GM15510 (cell line): Measurements from ENCODE around the gene RAP1GAP.

Source experiments
- POLR2A ChIP-seq: IDR thresholded peaks from 3 replicates; pipeline ENCODE4 v1.6.1; 2011; ENCODE audit warnings: borderline replicate concordance; ENCODE audit not compliant: insufficient read length; ENCODE audit errors: extremely low read depth

RAP1GAP gene

GRCh38 chr1:21605964-21606705 is 63.0 kb downstream of the RAP1GAP start:
- no peak for TF ChIP-seq POLR2A

DNA sequence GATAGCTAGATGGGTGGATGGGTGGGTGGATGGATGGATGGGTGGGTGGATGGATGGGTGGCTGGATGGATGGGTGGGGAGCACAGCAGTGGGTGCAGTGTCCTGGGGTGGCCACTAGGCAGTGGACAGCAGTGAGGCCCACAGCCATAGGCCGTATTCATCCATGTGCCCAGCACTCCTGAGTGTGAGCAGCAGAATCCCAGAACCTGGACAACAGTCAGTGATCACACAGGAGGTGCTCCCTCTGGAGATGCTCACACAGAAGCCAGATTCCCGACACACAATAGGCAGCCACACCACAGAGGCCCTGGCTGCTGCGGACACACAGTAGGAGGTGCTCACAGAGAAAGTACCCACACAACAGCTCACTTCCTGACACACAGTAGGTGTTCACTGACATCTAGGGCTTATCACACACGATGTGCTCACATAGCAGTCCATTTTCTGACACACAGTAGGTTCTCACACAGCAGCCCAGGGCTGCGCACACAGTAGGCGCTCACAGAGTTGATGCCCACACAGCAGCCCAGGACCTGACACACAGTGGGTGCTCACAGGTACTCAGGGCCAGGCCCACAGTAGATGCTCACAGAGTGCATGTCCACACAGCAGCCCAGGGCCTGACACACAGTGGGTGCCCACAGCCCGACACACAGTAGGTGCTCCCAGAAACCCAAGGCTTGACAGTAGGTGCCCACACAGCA is 64.0 kb downstream of the RAP1GAP start:
- TF ChIP-seq POLR2A = no peak

GRCh38 chr1:21604208-21604957 is 64.8 kb downstream of the RAP1GAP start:
- no peak for TF ChIP-seq POLR2A

DNA sequence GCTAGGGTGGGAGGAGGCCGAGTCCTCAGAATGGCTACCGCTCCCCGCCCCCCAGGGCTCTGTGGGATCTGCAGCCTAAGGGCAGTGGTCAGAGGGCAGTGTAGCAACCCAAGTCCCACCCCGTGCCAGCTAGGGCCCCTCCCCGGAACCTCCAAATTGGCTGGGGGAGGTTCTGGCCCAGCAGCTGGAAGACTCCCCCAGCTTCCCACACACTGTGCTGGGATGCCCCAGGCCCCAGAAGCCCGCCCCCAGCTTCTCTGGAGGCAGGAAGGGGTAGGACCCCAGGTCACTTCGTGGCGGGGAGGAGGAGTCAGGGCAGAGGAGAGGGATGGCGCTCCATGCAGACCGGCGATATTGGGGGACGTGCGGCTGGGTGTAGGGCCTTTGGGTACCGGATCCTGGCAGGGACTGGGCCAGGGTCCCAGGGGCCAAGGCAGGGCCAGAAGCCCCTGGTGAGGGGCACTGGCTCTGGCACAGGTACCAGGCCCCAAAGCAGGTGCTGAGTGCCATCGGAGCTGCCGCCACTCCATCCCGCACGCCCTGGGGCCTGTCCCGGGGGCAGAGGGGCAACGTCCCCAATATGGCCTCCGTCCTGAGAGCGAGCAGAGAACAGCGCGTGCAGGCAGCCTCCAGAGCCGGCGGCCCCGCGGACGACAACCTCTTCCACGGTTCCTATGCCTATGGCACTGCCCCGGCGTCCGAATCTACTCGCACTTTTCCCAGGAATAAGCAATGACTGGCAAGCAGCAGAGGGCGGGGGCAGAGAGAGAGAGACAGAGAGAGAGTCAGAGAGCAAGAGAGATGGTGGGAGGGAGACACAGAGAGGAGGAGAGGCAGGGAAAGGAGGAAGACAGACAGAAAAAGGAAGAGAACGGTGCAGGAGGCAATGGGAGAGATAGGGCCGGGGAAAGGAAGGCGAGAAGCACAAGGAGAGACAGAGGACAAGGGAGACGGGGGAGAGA is 65.7 kb downstream of the RAP1GAP start:
- no peak for TF ChIP-seq POLR2A

DNA sequence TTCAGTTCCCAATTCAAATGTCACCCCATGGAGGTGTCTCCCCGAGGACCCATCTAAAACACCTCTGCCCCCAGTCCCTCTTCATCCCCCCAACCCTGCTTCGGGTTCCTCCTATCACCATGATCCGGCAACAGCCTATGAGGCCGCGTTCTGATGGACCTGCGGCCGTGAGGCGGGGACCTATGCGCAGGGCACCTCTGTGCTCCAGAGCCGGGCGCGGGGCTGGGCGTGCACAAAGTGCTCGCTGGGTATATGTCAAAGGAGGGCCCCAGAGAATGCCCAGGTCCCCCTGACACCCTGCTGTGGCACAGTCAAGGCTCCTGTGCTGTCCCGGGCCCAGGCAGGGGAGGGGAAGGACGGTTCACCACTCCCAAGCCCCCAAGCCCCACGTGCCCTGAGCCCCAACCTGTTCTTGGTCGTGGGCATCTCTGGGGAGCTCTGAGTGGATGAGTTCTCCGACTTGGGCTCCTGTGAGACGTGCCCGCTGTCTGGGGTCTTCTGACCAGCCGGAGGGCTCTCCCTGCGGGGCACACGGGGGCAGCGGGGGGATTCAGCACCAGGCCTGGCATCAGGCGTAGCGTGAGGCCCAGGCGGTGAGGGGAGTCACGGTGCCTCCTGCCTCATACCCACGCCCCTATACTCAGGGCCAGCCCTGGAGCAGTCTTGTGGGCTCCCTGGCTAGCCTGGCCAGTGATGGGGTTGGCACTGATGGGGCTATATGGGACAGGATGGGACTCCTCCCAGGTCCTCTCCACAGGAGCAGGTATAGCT is 67.7 kb downstream of the RAP1GAP start:
- TF ChIP-seq POLR2A = no peak

- TF ChIP-seq POLR2A = no peak
Measured at GRCh38 chr1:21599402-21599801, 69.8 kb downstream of the RAP1GAP start.

DNA sequence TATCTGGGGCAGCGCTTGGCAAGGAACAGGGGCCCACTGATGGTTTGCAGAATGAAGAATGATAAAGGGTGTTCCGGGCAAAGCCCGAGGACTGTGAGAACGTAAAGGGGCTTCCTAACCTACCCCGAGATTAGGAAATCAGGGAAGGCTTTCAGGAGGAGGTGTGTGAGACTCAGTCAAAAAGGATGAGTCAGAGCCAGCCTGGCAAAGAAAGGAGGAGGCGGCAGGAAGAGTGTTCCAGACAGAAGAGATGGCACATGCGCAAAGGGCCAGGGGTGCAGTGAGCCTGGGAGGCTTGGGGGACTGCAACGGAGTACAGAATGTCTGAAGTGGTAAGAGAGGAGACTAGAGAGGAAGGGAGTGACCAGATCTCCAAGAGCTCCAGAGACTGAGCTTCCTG is 70.3 kb downstream of the RAP1GAP start:
- TF ChIP-seq POLR2A = no peak

DNA sequence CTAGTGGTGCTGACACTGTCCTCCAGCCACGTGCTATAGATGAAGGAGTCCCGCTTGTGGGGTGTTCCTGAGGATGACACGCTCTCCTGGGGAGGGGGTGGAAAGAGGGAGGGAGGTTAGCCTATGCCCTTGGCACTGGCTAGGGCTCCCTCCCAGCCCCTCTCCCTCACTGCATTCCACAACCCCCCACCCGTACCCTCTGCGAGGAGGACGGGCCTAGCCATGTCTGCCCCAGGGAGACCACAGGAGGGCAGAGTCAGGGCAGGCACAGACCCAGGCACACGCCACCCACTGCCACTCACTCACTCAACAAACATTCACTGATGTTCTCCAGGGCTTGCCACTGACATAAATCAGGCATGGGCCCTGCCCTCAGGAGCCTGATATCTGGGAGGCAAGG is 70.7 kb downstream of the RAP1GAP start:
- TF ChIP-seq POLR2A = no peak

DNA sequence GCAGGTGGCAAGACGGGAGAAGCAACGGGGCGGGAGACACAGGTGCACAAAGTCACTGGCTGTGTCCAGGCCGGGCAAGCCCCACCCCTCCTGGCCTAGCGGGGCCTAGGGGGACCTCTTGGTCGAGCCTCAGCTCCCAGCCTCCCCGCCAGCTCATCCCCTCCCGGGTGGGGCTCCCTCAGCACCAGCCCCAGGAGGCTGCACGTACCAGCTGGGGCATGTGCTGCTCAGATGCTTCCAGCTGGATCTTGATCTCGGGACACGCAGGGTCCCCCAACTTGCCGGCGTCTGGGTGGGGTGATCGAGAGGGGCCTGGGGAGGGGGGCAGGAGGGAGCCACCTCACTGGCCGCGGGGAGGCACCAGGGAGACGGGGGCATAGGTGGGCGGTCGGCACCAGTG is 71.4 kb downstream of the RAP1GAP start:
- TF ChIP-seq POLR2A = no peak

DNA sequence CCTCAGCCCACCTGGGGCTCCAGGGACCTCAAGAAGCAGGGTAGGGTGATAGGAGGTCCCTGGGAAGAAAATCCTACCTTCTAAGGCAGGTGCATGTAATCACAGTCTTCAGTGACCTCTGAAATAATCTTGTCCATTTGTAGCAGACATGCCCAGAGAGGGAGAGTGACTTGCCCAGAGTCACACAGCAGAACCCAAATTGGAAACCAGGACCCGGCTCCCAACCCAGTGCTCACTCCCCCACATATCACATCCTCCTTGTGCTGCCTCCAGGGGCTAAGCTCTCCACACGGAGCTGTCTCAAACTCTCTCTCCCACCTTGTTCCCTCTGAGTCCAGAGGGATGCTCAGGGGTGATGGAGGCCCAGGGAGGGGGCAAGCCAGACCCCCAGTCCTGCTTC is 72.5 kb downstream of the RAP1GAP start:
- no peak for TF ChIP-seq POLR2A

- no peak for TF ChIP-seq POLR2A
Measured at GRCh38 chr1:21596174-21596573, 73.0 kb downstream of the RAP1GAP start.

DNA sequence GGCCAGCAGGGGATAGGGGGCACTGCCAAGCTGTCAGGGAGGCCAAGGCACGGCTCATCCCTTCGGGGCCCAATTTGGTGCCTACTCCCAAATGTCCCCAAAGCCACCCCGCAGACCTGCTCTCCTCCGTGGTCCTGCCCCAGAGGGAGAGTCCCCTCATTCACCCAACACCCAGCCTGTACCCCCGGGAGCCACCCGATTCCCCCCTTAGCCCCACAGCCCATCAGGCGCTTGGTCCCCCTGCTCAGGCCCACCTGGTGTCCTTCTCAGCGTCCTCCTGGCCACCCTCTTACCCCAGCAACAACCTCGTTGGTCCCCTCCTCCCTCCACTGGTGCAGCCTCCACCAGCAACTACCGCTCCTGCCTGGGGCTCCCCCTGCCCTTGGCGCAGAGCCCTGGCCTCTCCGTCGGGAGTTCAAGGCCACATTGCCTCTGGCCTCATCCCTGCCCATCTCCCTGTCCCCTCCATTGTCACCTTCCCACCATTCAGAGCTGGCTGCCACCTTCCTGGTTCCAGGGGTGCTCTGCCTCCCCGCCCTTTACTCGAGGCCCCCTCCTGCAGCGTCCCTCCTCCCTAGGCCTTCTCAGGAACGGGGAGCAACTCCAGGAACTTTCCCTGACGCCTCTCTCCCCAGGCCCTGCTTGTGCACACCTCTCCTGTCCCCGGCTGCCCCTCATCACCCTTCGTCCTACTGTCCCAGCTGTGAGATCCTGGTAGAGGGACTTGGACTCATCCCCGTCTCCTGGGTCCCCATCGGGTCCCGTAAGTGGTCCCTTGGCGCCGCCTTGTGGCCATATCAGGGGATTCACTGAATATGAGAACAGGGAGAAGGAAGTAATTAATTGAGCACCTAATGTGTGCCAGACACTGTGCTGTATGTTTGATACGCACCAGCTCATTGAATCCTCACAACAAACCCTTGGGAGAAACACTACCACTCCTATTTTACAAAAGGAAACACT is 73.9 kb downstream of the RAP1GAP start:
- no peak for TF ChIP-seq POLR2A

DNA sequence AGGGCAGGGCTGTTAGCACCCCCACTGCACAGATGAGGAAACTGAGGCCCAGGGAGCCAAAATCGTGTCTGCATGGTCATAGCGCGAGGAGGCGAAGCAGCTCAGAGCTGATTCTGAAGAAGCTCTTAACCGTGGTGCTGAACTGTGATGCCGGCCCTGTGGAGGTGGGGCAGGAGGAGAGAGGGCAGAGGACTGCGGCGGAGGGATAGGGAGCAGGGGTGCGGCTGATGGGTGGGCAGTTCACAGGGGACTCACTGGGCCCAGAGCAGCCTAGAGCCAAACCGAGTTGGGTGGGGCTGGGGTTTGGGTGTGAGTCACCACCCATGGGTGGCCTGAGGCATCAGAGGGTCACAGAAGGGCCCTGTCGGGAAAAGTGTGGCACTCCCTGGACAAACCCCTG is 74.7 kb downstream of the RAP1GAP start:
- TF ChIP-seq POLR2A = no peak
